Fibroblast of skin of scalp (primary cell): Measurements from ENCODE around the gene CYBA.

ENCODE experiments used
- DNase-seq: peaks from one replicate; pipeline ENCODE4 v3.0.0-alpha.2; 2013

Gene CYBA

DNA sequence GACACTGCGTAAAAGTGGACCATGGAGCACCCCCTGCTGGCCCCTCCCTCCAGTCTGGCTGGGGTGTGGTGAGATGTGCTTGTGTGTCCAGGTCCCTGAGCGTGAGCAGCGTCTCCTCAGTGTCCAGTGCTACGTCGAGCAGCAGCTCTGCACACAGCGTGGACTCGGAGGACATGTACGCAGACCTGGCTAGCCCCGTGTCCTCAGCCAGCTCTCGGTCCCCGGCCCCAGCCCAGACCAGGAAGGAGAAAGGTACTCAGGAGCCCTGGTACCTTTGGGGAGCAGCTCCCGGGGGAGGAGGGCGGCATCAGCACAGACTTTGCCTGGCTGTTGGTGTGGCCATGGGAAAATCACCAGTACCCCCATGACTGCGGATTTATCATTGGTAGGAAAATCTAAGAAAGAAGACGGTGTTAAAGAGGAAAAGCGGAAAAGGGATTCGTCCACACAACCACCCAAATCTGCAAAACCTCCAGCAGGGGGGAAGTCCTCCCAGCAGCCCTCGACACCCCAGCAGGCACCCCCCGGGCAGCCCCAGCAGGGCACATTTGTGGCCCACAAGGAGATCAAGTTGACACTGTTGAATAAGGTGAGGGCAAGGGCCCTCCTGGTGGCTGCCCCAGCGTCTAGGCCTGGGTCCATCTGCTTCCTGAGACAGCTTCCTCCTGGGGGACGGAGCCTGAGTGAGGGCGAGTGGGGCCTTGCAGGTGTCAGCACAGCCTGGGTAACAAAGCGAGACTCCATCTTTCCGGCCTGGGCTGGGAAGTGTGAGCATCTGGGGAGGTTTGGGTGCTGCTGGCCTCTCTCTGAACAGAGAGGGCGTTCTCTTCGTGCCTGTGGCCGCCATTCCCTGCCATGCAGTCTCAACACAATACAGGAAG, 23.1 kb downstream of the CYBA start:
- DNase-seq = no peak

DNA sequence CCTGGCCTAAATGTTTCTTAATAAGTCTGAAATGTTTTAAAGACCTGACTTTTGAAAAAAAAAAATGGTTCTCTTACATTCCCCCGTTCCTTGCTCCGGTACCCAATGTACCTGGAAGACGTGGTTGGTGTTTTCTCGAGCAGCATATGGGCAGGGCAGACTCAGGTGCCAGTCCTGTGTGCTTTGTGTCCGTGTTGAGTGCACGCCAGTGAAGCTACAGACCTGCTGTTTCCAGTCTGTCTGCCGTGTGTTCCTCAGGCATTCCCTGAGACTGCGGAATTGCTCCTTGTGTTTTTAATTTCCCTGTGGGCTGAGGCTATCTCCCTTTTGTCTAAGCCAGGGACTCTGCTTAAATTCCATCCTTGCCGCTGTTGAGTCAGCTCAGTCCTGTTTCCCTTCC, 24.2 kb downstream of the CYBA start:
- DNase-seq = no peak

DNA sequence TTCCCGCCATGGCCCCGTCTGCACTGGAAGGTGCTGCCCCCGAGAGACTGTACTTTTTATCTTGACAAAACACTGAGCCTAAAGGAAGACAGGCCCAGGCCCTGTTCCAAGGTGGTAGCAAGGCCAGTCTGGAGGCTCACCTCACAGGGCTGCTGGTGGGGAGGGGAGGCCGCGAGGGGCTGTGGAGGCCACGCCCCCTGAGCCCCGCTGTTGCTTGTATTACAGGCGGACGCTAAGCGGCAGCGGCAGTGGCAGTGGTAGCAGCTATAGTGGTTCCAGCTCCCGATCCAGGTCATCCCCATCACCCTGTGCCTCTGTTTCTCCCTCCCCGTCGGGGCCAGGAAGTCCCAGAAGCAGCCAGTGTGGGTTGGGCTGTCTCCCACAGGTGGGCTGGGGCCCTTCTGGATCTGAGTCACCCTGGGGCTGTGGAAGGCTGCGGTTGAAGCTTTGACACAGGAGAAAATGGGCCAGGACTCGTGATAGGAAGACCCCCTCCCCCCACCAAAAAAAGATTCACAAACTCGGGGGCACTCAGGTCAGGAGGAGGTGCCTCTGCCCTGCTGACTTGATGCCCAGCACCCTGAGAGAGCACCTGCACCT, 25.8 kb downstream of the CYBA start:
- no peak for DNase-seq

DNA sequence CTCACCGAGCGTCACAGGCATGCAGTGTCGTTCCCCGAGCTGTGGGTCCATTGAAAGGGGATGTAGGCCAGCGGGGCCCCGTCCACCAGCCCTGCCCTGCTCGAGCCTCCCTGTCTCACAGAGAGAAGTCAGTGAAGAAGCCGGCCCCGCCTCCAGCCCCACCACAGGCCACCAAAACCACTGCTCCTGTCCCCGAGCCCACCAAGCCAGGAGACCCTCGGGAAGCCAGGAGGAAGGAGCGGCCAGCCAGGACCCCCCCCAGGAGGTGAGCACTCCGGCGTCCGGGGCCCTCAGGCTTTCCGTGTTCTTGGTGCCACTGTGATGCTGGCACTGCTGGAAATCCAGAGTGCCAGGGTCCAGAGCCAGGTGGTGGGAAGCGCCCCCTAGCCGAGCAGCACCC, 26.4 kb downstream of the CYBA start:
- DNase-seq = no peak

DNA sequence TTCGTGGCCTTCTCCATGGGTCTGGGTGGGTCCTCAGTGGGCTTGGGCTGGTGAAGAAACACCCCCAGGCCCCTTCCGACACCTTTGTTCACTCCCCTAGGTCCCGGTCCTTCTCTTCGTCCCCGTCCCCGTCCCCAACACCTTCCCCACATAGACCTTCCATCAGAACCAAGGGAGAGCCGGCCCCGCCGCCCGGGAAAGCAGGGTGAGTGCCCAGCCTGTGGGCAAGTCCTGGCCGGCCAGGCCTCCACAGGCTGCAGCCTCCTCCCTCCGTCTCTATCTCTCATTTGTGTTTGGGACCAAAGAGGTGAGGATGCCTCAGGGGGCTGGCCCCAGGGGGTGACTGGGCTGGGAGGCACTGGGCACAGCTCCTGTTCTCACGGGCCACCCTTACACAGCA, 27.0 kb downstream of the CYBA start:
- no peak for DNase-seq

DNA sequence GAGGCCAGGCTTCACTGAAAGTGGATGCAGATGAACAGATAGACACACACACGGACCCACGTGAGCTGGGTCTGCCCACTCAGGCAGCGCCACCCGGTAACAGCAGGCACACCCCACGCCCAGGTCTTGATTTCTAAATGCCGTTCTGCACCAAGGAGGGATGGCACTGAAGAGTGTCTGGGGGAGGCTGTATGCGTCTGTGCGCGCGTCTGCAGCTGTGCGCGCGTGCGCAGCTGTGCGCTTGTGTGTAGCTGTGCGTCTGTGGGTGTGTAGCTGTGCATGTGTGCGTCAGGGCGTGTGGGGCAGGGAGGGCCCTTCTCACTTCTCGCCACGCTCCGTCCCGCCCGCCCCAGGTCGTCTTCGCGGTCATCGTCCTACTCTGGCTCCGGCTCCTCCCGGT, 28.0 kb downstream of the CYBA start:
- DNase-seq = no peak

DNA sequence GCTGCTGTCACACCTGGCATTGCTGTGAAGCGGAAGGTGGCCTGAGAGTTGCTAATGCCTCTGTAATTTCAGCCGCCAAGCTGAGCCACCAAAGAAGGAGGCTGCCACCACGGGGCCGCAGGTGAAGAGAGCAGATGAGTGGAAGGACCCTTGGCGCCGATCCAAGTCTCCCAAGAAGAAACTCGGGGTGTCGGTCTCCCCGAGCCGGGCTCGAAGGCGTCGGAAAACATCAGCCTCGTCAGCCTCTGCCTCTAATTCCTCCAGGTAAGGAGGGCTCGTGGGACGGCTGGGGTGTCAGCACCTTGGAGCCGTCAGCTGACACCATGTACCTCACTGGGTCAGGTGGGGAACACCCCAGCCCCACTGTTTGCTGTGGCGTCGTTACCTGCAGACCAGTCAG, 28.7 kb downstream of the CYBA start:
- DNase-seq = no peak

DNA sequence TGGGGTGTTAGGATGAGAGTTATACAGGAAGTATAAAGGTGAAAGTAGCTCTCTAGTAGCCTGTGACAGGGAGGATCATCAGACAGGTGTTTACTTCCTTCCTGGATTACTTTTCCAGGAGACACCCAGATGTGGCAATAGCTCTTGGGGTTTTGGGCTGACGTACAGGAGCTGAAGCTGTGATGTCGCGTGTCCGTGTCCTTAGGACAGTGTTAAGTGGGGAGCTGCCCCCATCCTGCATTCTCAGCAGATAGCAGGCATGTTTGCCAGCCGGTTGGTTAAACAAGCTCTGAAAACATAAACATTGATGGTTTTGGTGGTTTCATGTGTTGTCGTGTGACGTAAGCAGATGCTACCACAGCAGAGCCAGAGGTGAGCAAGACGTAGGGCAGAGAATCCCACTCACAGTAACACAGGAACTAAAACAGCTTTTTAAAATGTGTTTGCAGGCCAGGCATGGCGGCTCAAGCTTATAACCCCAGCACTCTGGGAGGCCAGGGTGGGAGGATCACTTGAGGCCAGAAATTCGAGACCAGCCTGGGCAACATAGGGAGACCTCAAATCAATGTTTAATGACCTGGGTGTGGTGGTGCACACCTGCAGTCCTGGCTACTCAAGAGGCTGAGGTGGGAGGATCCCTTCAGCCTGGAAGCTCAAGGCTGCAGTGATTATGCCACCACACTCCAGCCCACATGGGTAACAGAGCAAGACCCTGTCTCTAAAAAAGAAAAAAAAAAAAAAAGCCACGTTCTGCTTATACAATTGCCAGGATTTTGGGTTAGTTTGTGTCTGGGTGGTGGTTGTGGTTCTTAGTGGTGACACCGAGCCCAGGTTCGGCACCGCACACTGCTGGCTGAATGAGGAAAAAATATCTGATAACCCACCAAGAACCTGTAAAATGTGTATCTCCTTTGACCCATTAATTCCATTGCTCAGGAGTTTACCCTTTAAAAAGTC, 30.7 kb downstream of the CYBA start:
- DNase-seq = no peak

DNA sequence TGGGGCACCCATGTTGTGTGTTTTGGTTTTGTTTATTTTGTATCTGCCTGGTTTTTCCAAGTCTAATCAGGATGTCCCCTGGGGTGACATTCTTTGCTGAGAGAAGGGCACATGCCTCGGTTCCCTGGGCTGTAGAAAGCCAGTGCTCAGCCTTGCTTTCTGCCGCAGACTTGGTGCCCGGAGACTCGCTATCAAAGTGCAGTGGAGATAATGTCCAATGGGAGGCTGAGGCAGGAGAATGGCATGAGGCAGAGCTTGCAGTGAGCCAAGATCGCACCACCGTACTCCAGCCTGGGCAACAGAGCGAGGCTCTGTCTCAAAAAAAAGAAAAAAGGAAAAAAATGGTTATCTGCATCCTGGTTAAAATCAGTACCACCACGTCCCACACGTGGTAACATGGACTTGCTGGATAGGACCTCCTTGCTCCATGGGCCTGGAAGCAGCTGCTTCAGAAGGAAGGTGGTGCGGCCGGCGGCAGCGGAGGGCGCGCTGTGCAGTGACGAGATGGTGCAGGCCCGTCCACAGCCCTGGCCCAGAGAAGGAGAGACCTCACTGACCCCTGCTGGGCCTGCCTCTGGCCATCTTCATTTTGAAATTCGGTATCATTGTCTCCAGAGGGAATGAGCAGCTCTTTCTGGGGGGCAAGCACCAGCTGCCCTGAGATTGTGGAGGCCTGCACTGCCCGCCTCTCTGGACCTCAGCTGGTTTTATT, 31.7 kb downstream of the CYBA start:
- no peak for DNase-seq

DNA sequence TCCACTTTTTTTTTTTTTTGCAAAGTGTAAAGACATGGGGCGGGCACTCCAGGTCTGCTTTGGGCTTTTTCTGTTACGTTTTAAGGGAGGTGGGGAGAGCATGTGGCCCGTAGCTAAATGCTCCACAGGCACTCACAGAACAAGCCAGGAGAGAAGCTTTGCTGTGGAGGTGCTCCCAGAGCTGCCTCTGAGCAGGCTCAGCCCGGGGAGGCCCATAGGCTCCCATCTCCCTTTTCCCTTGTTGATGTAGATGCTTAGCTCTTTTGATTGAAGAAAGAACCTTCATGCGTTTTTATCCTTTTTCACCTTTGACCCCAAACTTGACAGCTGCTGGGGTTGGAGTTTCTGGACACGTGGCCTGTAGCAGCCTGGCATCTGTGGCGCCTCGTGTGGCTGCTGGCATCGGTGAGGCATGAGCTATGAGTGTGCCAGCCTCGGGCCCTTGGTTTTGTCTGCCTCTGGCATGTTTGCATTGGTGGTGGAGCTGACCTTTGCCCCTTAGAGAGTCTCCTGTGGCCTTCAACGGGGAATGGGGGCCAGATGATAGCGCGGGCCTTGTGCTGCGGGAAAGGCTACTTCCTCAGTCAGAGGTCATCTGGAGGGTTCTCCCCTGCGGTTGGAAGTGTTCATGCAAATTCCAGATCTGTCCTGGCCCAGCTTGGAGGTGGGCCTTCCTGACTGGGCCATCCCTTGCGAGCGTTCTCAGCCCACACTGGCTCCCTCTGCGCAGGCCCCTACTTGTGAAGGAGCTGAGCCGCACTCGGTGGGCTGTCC, 32.5 kb downstream of the CYBA start:
- no peak for DNase-seq

DNA sequence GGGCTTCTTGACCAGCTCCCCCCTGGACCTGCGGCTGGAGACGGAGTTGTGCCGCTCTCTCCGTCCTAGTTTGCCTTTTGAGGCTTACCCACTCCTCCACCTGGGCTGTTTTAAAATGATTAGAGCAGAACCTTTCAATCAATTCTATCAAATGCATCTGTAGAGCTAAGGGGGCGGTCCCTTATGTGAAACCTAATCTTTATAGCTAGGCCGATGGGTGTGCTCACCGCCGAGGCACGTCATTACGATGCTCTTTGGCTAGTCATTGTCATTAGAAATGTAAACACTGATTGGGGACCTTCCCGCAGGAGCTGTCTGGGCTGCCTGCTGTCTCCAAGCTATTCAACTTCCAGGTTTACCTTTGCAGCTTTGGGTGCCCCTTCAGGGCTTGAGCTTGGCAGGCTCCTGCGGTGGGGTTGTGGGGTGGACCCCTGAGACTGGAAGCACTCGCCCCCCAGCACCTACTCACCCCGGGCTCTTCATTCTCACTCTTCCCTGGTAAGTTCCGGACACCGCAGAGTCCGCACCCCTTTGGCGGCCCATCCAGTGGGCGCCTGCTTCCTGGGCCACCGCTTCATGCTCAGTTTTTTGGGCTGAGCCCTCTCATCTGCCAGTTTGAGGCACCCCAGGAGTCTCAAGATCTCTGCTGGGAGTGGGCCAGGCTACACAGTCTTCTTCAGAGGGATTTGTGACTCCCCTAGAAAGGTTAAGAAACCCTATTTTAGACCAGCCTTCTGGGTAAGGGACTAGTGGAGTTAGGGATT, 33.4 kb downstream of the CYBA start:
- no peak for DNase-seq

DNA sequence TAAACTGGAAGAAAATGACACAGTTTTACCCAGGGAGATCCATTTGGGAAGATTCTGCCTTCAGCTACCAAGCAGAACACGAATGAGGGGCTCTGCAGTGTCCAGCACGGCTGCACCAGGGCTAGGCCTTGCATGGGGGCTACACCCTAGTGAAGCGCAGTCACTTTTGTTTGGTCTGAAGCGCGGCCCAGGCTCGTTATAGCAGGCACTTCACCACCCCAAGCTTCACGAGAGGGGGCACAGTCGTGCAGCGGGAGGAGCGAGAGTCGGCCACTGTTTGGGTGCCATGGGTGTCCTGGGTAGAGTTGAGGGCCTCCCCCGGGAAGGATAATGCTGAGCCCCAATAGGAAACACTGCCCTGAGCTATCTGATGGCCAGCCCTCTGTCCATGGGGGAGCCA, 34.1 kb downstream of the CYBA start:
- DNase-seq = no peak

DNA sequence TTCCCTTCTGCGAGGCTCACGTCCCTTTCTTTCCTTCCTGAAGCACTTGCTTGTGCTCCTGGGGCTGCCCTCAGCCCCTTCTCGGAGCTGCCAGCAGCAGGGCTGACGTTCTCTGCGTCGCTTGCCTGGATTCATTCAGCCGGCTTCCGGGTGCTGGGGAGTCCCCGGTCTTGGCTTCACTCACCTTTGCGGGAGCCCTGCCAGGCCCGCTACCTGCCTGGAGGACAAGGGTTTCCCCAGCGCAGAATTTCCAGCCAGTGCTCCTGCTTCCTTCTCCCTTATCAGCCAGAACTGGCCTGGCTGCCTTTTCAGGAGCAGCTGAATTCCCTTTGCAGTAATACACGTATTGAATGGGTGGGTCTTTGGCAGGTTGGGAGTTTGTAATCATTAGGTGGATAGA, 34.5 kb downstream of the CYBA start:
- no peak for DNase-seq

DNA sequence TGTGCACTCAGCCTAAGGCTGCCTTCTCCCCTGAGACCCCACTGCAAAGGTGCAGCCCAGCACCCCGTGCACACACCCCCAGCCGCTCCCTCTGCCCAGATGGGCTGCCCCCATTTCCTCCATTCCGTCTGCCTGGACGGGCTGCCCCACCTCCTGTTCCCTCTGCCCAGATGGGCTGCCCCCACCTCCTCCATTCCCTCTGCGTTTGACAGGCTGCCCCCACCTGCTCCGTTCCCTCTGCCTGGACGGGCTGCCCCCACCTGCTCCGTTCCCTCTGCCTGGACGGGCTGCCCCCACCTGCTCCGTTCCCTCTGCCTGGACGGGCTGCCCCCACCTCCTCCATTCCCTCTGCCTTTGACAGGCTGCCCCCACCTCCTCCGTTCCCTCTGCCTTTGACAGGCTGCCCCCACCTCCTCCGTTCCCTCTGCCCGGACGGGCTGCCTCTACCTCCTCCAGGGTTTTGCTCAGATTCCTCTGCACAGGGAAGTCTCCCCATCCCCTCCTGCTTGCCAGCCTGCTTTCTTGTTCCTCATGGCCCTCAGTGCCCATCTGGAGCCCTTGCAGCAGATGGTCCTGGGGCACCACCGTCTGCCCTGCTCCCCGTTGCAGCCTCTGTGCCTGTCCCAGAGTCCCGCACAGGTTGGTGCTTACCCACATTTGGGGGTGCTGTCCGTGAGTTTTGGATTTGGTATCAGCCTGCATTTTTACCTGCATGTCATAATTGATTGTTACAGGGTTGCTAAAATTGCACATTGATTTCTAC, 35.9 kb downstream of the CYBA start:
- no peak for DNase-seq

DNA sequence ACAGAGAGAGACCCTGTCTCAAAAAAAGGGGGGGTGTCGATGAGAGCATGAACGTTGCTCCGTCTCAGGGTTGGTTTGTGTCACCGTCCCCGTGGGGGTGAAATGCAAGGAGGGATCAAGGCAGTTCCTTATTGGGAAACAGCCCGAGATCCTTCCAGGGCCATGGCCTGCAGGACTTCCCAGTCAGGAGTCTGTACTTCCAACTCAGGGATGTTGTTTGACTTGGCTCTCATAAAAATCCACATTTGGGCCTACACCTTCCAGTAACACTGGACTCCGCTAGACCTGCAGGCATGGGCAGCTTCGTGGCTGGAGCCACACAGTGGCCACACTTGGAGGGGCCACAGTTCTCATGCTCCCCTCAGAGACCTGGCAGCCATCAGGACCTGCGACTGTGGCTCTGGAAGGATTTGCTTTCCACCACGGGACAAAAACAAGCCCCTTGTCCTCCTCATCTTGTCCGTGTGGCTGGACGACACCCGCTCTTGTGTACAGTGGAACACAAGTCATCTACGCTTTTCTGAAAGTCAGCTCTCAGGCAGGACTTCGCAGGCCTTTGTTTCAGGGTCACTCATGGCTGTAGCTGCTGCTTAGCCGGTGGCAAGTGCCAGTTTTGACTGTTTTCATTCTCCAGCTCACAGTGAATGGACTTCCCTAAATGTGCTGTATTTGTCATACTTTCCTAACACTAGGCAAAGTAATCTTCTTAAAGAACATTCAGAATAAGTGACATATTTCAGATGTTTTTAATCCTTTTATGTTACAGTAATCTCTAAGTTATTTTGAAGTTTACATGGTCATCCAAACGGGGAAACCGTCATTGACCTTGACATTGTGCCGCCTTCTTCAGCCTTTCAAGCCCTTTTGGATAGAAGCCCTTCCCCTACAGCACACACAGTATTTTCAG, 36.7 kb downstream of the CYBA start:
- no peak for DNase-seq

DNA sequence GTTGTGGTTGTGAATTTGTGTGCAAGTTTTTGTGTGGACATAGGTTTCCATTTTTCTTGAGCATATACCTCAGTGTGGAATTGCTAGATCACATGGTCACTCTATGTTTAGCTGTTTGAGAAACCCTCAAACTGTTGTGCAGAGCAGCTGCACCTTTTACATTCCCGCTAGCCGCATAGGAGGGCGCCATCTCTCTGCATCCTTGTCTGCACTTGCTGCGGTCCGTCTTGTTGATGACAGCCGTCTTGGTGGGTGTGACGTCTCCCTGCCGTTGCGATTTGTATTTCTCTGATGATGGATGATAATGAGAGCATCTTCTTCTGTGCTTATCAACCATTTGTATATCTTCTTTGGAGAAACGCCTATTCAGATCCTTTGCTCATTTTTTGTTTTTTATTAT, 37.6 kb downstream of the CYBA start:
- DNase-seq = no peak

DNA sequence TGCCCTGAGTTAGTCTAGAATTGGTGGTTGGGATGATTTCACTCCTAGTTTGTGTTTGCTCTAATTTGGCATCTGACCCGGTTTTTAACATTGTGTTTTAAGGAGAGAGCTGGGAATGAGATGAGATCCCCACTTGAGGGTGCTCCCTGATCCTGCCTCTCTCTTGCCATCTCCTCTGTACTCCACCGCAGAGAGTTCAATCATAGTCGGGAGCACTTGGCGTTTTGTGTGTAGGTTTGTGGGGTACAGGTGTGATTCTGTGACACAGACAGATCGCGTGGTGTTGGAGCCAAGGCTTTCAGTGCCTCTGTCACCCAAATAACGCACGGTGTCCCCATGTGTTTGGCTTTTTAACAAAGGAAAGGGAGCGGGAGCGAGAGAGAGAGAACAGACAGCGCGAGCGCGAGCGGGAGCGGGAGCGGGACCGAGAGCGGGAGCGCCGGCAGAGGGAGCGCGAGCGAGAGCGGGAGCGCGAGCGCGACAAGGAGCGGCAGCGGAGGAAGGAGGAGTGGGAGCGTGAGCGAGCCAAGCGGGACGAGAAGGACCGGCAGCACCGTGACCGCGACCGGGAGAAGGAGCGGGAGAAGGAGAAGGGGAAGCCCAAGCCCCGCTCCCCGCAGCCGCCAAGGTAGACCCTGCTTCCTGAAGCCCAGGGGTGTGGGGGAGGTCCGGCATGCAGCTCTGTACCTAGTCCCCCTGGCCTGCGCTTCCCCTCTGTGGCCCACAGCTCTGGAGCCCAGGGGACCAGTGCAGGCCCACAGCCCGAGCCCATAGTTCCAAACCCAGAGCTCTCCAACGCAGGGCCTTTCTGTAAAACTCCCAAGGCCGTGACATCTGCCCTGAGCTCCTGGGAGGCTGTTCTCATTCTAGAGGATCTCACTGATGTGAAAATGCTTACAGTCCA, 39.7 kb downstream of the CYBA start:
- DNase-seq = no peak

DNA sequence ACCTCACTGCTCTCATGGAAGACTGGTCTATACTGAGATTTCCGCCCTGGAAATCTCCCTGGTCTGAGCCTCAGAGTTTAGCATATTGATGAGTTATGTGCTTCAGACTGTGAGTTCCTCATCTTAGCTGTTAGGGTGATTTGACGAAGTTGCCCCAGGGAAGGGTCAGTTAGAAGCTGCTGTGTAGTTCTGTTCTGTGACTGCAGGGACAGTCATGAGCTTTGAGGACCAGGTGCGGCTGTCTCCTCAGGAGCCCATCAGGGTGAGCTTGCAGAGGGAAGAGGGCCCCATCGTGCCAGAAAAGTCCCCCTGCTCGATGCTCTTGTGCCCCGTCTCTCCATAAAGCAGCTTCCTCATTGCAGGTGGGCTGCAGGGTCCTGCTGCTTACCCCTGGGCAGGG, 40.8 kb downstream of the CYBA start:
- DNase-seq = no peak
